Lower lobe of right lung (tissue), 2 donors: ENCODE measurements around the gene SFI1. TPM values are rescaled to one million over a fixed set of nuclear protein-coding genes. Genes with fewer than 3 reads are reported as not detected.

Source experiments
- ATAC-seq, 2 donors: fragments of 200-7000 bp; cut with Tn5 transposase; one replicate each; pipeline ENCODE4 v1.9.1; 2020 to 2022; ENCODE audit warnings: mild to moderate bottlenecking in 2 of 2, moderate library complexity in 2 of 2
- DNase-seq: peaks from one replicate; pipeline ENCODE4 v3.0.0-alpha.2; 2020
- H3K27ac ChIP-seq: fragments of 200-600 bp; one replicate; pipeline ENCODE4 v1.8.0; 2022
- H3K27me3 ChIP-seq: fragments of 200-600 bp; one replicate; pipeline ENCODE4 v1.8.0; 2022; ENCODE audit warnings: low read depth
- H3K36me3 ChIP-seq: fragments of 200-600 bp; one replicate; pipeline ENCODE4 v1.8.0; 2022; ENCODE audit warnings: mild to moderate bottlenecking
- H3K4me1 ChIP-seq: fragments of 200-600 bp; one replicate; pipeline ENCODE4 v1.8.0; 2022
- H3K4me3 ChIP-seq: fragments of 200-600 bp; one replicate; pipeline ENCODE4 v1.8.0; 2022; ENCODE audit warnings: mild to moderate bottlenecking
- H3K9me3 ChIP-seq: fragments of 200-600 bp; one replicate; pipeline ENCODE4 v1.8.0; 2022
- intact Hi-C: fragments of 100-400 bp; cut with DNase I; formaldehyde crosslinking; loops from one replicate; pipeline ENCODE4 v1.11.0; 2022
- total RNA-seq: library from RNA; stranded (reverse); fragmentation: NEBNext Ultra II Directional; extraction: Animal tissue kit (Norgen Biotek cat#: 25700); gene quantifications from one replicate; pipeline ENCODE4 v1.2.1, GENCODE V29; 2021
- TF ChIP-seq, protein P1 (sequence below): fragments of 200-600 bp; IDR thresholded peaks from one replicate; pipeline ENCODE4 v1.8.0; 2022; ENCODE audit warnings: antibody characterized with exemption, mild to moderate bottlenecking
- donor health status: DM: no; HTN: yes; CAD: no; lungs with severe emphysema.

The SFI1 gene
- total RNA-seq, 1 donor from 2014 or later, result 37.5 TPM

DNA sequence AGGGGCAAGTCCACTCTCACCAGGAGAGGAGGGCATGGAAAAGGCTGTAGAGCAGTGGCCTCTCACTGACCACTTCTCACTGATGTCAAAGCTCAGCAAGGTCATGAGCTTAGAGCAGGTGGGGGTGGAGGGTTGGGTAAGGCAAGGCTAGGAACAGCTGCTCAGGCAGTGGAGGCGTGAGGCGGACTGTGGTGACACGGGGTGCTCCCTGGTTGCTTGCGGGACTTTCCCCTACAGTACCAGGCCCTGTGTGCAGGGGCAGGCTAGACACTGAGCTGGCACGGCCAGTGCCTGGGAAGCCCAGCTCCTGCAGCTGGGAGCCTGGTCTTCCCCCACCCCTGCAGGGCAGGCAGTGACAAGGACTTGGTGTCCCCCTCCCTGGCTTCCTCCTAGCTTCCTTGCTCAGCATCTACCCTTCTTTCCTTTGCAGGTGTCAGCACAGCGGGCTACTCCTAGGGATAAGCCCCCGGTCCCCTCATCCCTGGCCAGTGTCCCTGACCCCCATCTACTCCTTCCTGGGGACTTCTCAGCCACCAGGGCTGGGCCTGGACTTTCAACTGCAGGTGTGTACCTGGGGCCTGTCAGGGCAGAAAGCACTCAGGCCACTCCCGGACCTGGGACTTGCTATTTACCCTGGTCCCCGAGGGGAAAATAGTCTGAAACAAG is 120.1 kb downstream of the SFI1 start:
- intact Hi-C loops, result no loop called here
- Histone ChIP-seq H3K27me3 (no peaks in the 10 kb centered on the region), H3K9me3 (no peaks in the 10 kb centered on the region), H3K36me3 (peaks cover 54% of the 10 kb centered on the region), H3K27ac (no peak overlapping the region), H3K4me3 (no peak overlapping the region), H3K4me1 (peaks cover 19% of the 10 kb centered on the region)
- DNase-seq, result no peak
- ATAC-seq, result peak; percentile 13 to 24
- TF ChIP-seq, protein P1, sequence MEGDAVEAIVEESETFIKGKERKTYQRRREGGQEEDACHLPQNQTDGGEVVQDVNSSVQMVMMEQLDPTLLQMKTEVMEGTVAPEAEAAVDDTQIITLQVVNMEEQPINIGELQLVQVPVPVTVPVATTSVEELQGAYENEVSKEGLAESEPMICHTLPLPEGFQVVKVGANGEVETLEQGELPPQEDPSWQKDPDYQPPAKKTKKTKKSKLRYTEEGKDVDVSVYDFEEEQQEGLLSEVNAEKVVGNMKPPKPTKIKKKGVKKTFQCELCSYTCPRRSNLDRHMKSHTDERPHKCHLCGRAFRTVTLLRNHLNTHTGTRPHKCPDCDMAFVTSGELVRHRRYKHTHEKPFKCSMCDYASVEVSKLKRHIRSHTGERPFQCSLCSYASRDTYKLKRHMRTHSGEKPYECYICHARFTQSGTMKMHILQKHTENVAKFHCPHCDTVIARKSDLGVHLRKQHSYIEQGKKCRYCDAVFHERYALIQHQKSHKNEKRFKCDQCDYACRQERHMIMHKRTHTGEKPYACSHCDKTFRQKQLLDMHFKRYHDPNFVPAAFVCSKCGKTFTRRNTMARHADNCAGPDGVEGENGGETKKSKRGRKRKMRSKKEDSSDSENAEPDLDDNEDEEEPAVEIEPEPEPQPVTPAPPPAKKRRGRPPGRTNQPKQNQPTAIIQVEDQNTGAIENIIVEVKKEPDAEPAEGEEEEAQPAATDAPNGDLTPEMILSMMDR, result no peak

DNA sequence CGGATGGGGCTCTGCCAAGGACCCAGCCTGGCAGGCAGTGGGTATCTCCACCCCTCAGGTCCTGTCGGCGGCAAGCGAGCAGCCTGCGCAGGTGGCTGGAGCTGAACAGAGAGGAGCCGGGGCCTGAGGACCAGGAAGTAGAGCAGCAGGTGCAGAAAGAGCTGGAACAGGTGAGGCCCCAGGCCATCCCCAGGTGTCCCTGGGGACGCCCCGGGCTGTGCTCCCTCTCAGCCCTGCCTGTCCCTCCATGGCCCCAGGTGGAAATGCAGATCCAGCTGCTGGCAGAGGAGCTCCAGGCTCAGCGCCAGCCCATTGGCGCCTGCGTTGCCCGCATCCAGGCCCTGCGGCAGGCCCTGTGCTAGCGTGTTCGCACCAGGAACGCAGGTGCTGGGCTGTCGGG is 121.7 kb downstream of the SFI1 start:
- no peak for ATAC-seq
- intact Hi-C loops, result no loop called here

DNA sequence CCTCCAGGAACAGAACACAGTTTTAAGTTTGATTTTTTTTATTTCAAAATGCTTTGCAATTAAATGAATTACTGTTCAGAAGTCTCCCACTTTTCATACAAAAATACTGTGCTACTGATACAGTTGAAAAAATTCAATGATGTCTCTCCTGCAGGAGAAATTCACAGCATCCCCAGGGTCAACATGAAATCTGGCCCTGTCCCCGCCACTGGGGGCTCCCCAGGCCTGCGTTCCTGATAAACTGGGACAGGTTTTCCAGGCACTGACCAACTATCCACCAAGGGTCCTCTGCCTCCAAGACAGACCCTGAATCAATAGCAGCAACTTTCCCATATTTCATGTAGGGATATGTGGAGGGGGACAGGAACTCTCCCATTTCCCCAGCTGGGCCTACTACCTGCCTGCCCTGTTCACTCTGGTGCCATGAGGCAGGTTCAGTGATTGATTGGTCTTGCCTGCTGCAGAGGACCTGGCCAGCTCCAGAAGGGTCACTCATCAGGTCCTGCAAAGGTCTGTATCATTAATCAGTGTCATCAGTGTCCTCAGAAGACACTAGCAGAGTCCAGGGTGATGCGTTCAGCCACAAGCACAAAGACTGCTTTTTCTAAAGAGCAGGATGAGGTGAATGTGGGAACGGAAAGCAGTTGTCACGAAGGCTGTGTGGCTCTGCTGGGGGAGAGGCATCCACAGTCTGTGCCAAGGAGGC is 122.3 kb downstream of the SFI1 start:
- DNase-seq (no peak), ATAC-seq (no peak)
- H3K27ac ChIP-seq, result no peak overlapping the region
- peaks cover 63% of the 10 kb centered on the region for H3K36me3 ChIP-seq
- no peak overlapping the region for H3K4me3 ChIP-seq
- no peaks in the 10 kb centered on the region for H3K9me3 ChIP-seq
- H3K4me1 ChIP-seq, result peaks cover 19% of the 10 kb centered on the region
- TF ChIP-seq, protein P1, result no peak
- intact Hi-C loops, result no loop called here
- no peaks in the 10 kb centered on the region for H3K27me3 ChIP-seq

More for the DNA sequence above, 121.7 kb downstream of the SFI1 start:
- Histone ChIP-seq H3K4me1 (peaks cover 19% of the 10 kb centered on the region), H3K4me3 (no peak overlapping the region), H3K36me3 (peaks cover 63% of the 10 kb centered on the region), H3K27me3 (no peaks in the 10 kb centered on the region), H3K27ac (no peak overlapping the region), H3K9me3 (no peaks in the 10 kb centered on the region)
- TF ChIP-seq, protein P1, result no peak
- no peak for DNase-seq

DNA sequence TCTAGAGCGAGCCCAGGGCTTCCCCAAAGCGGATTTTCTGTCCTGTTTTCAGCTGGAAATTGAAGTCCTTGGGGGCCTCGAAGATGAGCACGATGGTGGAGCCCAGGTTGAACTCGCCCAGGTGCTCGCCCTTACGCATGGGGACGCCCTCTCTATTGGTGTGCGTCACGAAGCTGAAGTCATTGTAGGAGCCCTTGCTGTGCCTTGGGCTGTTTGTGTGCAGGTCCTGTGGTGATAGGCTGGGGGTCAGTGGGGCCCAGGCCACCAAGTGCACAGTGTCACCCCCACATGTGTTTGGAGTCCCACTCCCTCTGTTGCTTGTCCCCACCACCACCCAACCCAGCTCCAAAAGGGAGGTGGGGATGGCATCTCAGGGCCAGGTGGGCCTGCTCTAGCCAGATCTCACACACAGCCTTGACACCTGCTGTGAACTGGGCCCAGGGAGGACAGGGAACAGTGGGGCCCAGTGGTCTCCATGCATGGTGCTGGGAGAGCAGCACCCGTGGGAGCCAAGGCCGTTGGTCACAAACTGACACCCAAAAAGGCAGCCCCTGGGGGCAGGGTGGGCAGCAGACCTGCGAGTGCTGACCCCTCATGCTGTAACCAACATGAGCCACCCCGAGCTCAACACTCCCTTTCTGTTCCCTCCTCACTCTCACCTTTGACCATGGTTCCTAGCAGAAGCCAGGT is 123.4 kb downstream of the SFI1 start:
- intact Hi-C loops, result no loop called here

More for the DNA sequence above, 123.4 kb downstream of the SFI1 start:
- Histone ChIP-seq H3K4me3 (no peak overlapping the region), H3K36me3 (peaks cover 70% of the 10 kb centered on the region), H3K9me3 (no peaks in the 10 kb centered on the region), H3K27me3 (no peaks in the 10 kb centered on the region), H3K4me1 (peaks cover 19% of the 10 kb centered on the region), H3K27ac (no peak overlapping the region)
- ATAC-seq, result no peak
- TF ChIP-seq, protein P1, result no peak
- DNase-seq, result no peak
